Suppressor macrophage (primary cell): Measurements from ENCODE around the gene GNL2.
A peak's percentile ranks its signal among the peaks of the same experiment; 100 is the strongest.
"Not testable (repeated sequence)": the region's sequence is repeated elsewhere in the genome, so short reads cannot be mapped to it uniquely, and the experiment has no call there.

ENCODE experiments used
- DNase-seq, 4 experiments: peaks; one replicate each; pipeline ENCODE4 v3.0.0-alpha.2; 2020 to 2022

The GNL2 gene

DNA sequence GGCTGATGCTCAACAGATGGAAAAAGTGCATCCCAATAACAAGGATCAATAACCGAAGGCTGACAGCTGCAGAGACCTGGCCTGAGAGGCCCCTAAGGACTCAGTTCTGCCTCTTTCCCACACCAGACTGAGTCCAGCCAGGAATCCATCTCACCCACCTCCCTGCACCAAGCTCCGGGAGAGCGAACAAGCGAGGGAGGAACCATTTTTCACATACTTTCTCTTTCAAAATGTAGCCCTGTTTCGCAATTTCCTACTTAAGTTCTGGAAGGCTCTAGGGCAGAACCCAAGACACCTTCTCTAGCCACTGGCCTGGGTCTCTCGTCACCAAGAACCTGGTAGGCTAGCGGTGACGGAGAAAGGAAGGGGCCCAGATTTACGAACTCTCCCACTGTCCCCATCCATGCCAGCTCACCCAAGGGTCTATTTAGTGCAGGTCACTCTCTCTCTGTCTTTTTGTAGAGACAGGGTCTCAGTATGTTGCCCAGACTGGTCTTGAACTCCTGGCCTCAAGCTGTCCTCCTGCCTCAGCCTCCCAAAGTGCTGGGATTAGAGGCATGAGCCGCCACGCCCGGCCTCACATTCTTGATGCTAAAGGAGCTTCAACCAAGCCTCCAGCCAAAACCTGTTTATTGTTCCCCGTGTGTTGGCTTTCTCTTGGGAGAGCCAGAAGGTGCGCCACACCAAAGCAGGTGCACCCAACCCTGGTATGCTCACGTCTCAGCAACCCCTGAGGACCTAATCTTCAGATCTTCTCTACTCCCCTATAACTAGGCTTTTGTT lies 10.9 kb upstream of the GNL2 start:
- peak; percentile 26 to 70 (median 48) for DNase-seq

DNA sequence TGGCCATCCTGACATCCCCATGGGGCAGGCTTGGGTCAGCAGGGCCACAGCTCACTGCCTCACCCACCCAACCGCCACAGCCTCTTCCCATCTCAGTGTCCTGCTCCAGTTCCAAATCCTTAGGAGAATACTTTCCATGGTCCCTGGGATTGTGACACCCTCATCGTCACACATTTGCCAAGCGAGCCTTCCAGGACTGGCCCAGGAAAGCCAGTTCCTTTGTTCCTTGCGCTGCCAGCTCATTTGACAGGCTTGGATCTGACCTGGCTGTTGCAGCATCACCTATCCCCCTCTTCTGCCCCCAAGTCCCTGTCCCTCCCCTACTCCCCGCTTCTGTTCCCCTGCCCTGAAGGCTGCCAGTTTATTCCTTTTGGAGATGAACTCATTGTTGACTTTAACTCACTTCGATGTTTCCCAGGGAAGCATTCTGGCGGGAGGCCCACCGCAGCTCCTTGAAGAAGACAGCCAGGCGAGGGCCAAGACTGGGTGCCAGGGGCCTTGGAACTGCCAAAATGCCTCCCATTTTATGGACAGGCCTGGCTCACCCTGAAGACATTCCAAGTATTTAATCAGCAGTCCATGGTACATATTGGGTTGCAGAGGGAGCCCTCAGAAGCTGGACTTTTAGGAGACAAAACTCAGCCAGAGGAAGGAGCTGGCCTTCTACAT lies 10.2 kb upstream of the GNL2 start:
- DNase-seq = no peak

DNA sequence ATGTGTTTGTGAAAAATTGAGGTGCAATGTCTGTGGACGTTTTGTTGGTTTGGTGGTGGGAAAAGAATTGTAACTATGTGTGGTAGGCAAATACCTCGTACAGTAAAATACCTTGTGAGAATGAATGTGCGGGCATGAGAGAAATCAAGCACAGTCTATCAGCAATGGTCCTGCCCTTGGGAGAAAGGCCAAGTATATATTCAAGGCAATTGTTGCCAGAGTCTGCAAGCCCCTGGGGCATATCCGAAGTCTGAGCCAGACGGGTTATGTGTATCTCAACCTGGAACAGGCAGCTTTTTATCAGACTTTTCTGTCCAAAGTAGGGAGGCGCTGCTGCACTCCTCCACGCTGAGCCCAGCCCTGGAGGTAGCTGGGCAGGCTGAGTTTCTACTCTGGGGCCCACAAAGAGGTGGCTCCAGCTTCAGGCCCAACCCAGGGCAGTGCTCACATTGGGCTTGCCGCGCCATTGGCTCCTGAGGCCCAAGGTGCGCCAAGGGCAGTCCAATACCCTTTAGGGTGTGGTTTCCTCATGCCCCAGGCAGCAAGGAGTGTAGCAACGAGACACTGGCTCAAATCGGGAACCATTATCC lies 9.4 kb upstream of the GNL2 start:
- DNase-seq = no peak

DNA sequence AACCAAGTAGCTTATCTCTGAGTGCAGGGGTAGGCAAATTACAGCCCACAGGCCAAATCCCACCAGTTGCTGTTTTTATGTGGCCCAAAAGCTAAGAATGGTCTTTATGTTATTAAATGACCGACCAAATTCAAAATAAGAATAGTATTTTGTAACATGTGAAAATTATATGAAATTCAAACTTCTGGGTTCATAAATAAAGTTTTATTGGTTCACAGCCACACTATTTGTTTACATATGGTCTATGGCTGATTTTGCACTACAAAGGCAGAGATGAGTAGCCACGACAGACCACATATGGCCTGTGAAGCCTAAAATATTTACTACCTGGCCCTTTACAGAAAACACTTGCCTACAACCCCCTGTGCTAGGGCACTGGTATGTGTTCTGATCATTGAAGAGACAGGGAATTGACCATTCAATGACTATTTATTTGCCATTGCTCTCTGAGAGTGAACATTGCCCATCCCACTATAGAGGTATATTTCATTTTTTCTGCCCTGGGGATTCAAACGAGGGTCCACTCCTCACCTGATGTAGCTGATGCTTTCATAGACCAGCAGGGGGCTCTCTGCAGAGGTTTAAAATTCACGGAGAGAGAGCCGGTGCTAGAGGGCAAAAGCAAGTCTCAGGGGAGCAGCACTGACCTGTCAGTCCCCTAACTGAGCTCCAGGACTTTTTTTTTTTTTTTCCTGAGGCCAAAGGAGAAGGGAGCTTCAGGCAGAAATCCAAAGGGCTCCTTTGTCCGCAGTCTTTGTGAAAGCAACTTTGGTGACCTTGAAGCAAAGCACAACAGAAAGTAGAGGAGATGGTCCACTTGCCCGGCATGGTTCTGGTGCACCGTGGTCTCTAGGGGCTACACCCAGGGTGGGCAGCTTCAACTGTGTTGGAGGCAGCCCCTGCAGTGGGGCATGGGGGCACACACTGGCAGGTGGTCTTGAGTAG lies 7.3 kb upstream of the GNL2 start:
- peak; percentile 33 to 75 (median 64) for DNase-seq

DNA sequence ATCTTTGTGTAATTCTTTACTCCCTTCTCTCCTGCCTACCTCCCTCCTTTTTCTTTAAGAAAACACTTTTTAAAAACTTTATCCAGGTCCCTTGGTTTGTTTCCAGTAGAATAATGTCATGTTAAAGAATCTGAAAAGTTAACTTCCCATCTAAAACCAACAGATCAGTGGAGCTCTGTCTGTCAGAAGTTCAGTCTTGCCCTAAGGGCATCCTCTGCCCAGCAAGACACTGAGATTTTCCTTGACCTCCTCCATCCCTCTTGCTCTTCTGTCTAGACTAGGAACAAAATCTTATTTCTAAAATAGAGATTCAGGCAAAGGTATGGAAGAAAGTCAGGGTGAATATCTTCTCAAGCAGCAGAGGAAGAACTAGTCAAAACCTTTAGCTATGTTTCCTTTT lies 5.7 kb upstream of the GNL2 start:
- DNase-seq = no peak

DNA sequence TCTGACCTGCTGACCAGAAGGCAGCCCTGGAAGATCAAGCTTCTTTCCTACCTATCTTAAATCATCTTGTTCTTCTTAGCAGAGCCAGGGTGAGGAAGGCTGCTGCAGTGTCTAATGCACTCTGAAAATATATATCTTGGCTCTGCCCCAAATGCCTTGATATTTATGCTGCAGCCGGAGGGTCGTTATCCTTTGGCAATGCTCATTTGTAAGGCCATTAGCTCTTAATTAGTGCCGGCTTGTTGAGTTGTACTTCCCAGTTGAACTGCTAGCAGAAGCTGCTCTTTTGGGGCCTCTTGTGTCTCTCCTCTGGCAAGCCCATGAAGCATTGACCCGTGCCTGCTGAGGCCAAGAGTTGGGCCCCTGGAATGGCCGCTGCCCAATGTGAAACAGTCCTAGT lies 4.2 kb upstream of the GNL2 start:
- no peak for DNase-seq

DNA sequence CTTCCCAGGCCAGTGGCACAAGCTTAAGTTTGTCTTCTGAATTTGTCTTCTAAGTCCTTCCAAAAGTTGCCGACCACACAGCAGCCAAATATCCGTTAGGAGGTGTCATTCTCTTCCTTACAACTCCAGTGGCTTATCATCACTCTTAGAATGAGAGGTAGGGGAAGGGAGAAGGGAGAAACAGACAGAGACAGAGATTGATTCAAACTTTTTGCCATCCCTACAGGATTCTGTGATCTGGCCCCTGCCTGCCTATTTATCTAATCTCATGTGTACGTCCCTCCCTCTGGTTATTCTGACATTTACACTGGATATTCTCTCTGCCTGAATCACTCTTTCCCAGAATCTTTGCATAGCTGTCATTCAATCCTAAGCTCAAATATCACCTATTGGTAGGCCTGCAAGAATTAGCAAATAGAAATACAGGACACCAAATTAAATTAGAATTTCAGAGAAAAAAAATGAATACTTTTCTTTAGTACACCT lies 488 bp upstream of the GNL2 start:
- DNase-seq = no peak

DNA sequence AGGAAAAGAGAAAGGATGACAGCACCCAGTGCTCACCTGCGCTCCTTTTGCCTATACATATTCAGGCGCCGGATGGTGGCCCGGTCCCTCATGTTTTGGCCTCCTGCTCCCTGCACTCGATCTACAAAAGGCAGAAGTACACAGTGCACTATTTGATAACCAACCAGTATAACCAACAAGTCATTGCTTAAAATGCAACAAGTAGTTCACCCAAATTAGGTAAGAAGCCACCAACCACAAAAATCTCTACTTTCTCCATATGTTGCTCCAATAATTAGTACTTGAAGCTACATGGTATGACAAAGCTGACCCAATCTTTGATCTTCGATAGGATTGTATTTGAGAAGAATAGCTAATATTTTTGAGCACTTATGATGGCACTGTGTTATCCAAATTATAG lies 2.0 kb downstream of the GNL2 start:
- no peak for DNase-seq

DNA sequence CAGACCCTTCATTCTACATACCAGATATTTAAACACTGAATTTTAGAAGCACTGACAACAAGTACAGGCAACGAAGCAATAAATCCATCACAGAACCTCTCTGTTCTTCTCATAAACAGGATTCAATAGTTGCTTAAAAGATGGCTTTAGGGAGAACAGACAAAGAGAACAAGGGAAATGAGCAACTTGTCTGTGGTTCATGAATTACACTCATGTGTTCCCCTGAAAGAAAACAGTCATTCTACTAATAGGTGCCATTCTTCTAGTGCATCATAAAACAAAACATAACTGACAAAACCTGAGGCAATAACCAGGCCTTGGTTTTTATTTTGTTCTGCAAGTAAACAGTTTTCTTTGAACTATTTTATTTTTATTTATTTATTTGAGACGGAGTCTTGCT lies 6.8 kb downstream of the GNL2 start:
- no peak for DNase-seq

DNA sequence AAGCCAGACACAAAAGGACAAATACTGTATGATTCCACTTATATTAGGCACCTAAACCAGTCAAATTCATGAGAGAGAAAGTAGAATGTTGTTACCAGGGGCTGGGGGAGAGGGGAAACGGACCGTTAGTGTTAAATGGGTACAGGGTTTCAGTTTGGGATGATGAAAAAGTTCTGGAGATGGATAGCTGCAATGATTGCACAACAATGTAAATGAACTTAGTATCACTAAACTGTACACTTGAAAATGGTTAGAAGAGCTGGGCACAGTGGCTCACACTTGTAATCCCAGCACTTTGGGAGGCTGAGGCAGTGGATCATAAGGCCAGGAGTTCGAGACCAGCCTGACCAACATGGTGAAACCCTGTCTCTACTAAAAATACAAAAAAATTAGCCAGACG lies 11.2 kb downstream of the GNL2 start:
- not testable (repeated sequence) for DNase-seq

DNA sequence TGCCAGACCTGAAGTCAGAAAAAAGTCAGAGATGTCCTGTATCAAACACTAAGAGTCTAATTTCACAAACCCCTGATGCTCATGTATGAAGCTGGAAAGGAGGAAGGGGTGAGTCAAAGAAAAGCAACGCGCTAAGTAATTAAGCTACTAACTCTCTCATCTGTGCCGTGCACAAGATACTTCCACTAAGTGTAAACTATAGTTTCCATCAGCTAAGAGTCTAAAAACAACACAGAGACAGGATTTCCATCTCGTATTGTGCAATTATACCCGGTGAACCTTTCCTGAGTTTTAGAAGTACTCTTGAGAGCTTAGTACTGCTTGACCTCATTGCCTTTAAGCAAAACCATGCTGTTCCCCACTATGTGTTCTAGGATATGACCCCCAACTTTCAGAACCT lies 20.0 kb downstream of the GNL2 start:
- no peak for DNase-seq

DNA sequence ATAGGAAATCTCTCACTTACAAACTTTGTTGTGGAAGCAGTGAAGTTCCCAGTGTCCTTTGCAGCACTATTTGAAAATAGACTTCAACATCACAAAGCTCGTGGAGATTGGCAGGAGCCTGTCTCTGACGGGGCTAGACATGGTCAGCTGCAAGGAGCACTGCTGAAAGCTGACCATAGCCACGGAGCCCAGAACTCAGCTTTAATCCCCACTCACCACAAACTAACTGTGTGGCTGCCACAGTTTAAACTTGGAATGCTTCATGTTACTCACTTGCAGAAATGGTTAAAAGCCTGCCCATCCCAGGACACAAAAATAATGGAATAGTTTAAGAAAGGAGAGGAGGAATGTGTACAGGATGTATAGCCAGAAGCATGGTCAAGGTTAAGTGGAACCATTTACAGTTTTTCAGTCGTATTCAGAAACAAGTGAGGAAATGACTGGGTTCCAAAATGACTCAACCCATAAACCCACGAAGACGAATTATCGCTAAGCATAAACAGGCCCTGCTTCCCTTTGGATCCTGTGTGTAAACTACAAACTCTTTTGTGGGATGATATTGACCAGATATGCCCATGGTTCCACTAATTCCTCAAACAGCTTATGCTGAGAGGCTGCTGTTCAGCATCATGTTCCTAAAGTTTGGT lies 20.8 kb downstream of the GNL2 start:
- no peak for DNase-seq

DNA sequence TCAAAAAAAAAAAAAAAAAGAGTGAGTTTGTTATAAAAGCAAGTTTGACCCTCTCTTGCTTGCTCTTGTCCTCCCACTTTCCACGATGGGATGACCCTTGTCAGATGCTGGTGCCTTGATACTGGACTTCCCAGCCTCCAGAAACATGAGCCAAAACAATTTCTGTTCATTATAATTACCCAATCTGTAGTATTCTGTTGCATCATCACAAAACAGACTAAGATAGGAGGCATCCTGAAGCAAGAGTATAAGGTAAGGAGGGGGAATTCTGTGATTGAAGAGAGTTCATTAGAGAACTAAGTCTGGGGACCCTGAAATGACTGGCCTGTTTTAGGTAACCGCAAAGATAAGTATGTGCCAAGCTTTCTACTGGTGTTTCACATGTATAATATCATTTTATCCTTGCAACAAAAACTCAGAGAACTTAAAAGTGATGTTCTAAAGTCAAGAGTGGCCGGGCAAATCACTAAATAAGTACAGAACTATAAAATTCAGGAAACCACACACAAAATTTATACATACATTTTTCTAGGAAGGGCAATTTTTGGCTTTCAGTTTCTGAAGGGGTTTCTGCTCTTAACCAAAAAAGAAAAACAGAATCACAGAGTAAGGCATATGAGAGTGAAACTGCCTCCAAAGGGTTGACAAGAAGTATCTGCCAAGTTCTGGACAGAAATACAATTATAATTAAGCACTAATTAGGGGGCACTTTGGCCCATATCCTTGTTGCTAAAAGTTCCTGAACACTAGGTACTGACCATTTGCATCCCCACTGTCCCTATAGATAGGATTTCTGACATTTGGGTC lies 25.0 kb downstream of the GNL2 start:
- no peak for DNase-seq

DNA sequence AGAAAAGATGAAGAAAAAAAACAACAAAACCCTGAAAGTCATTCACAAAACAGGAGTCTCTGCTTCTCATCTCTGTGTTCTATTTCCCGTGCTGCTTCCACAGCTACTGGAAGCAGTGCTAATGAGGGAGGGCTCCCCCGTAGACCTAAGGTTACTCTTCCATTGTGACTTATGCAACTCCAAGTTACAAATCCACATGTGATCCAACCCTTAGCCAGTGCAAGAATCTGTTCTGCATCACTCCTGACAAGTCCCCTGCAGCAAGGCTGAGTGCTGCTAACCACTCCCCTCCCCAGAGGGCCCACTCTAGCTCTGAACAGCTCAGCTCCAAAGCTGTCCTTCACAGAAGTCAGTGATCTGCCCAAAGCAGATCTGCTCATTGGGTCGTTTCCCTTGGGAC lies 28.7 kb downstream of the GNL2 start:
- DNase-seq = no peak

DNA sequence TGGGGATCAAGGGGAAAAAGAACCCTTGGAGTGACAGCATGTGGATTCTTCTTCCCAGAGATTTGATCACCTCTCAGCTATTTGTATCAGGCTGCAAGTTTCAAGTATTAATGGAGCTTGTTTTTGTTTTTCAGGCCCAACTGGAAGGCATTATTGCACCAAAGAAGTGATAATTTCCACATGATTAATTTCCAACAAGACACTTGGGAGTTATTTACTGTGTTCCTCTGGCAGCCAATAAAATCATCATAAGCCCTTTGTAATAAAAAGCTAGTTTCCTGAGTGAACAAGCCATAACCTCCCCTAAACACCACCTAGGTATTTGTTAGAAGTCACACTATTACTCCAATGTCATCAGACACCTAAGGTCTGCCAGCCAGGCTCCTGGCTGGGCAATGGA lies 30.8 kb downstream of the GNL2 start:
- DNase-seq = no peak

DNA sequence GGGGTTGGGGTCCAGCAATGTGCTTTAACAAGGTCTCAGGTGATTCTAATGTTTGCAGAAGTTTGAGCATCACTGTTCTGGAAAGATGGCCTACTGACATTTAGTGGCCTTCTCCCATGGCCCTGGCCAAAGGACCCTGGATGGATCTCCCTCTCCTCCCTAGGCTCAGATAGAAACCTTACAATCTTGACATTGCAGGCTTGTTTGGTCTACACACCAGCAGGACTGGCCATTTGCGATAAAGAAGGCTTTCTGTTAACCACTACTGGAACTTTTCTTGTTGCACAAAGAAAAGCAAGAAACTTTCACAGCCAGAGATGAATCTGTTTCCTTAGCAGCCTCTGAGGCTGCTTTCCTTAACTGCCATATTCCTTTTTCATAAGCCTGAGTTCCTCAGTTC lies 32.8 kb downstream of the GNL2 start:
- DNase-seq = no peak

DNA sequence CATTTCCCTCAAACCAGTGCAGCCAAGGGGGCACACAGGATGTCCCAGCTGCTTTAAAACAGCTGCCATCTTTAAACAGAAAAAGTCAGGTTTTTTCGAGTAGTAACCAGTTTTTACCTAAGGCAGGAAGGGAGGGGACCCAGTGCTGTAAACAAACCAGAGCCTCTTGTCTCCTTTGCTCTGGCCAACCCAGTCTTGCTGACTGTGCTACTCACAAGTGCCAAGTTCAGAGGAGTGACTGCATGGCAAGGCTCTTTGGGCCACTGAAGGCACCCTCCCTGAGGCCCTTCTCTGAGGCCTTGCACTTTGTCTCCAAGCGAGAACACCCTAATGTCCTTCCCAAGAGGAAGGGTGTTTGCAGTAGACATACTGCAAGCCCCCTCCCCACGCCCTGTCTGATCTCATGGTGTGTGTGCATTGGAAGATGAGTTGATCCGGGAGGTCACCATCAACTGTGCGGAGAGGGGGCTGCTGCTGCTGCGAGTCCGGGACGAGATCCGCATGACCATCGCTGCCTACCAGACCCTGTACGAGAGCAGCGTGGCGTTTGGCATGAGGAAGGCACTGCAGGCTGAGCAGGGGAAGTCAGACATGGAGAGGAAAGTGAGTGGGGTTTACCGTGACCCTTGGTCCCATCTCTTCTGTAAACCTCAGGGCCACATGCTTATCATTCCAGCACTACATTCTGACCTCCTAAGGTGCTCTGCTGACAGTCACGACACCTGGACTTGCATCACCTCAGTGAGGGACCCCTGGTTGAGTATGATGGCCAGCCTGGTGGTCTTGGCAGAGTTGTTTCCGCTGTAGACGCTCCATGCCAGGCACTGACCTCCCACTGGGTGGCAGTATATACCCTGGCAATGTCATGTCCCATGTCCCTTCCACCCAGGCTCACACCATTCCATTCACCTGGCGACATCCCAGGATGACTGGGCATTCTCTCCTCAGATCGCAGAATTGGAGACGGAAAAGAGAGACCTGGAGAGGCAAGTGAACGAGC lies 34.3 kb downstream of the GNL2 start:
- DNase-seq = peak; percentile 16 to 32 (median 24)

DNA sequence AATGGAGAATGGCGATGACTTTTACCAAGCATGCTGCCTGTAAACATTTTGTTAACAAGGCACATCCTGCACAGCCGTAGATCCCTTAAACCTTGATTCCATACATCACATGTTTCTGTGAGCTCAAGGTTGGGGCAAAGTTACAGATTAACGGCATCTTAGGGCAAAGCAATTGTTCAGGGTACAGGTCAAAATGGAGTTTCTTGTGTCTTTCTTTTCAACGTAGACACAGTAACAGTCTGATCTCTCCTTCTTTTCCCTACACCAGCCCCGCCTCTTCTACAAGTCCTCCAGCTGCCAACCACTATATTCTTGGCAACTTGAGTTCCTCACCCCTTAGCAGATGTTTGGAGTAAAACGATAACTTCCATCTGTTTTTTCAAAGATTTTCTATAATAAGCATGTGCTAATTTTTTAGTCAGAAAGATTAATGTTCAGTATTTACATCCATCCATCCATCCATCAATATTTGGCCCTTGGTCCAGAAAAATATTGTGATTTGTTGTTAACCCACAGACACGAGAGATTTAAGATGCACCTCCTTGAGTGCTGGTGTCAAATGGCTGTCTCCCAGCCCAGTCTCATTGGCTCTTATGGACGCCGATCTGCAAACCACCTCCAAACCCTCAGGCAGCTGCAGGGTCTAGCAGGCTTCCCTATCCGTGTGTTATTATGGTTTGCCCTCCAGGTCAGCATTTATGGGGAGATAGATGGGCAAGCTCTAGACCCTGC lies 35.2 kb downstream of the GNL2 start:
- no peak for DNase-seq

DNA sequence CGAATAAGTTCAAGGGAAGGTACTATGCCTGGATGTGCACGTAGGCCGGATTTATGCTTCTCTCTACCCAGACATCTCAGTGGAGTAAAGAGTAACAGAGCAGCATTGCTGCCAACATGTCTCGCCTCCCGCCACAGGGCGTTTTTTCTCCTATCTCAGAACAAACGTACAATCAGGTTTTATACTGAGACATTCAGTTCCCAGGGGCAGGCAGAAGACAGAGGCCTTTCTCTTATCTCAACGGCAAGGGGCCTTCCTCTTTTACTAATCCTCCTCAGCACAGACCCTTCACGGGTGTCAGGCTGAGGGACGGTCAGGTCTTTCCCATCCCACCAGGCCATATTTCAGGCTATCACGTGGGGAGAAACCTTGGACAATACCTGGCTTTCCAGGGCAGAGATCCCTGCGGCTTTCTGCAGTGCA lies 35.8 kb downstream of the GNL2 start:
- DNase-seq = not testable (repeated sequence)
